Astrocyte (in vitro differentiated cells and primary cell): ENCODE data around the gene TGDS. TPM values are rescaled to one million over a fixed set of nuclear protein-coding genes. Genes with fewer than 3 reads are reported as not detected.
A peak's percentile ranks its signal among the peaks of the same experiment; 100 is the strongest.

Experiments
- DNase-seq: peaks from one replicate; pipeline ENCODE4 v3.0.0-alpha.2; 2010; ENCODE audit warnings: low read depth
- FAIRE-seq: peaks from 2 replicates; lab custom pipeline; 2011; peaks lifted over from hg19 to GRCh38; lab: Jason Lieb, UNC
- H2AFZ ChIP-seq: 2 replicates; pipeline ENCODE4 v1.6.0; 2012; ENCODE audit warnings: low read depth, low read length, inconsistent platforms
- H3K27ac ChIP-seq: 2 replicates; pipeline ENCODE4 v1.5.1; 2011; ENCODE audit warnings: low read depth, low read length, inconsistent platforms
- H3K27me3 ChIP-seq: 2 replicates; pipeline ENCODE4 v1.6.0; 2011; ENCODE audit warnings: low read length, inconsistent platforms; ENCODE audit not compliant: insufficient read depth
- H3K36me3 ChIP-seq: 2 replicates; pipeline ENCODE4 v1.5.1; 2011; ENCODE audit warnings: low read length, inconsistent platforms; ENCODE audit not compliant: insufficient read depth
- H3K4me1 ChIP-seq: 2 replicates; pipeline ENCODE4 v1.5.1; 2011; ENCODE audit warnings: low read length, inconsistent platforms; ENCODE audit not compliant: insufficient read depth
- H3K4me2 ChIP-seq: 2 replicates; pipeline ENCODE4 v1.6.0; 2012; ENCODE audit warnings: low read length, inconsistent platforms
- H3K4me3 ChIP-seq: 2 replicates; pipeline ENCODE4 v1.5.1; 2011; ENCODE audit warnings: low read depth, mild to moderate bottlenecking, low read length, inconsistent platforms; ENCODE audit not compliant: insufficient read depth
- H3K79me2 ChIP-seq: 2 replicates; pipeline ENCODE4 v1.6.0; 2012; ENCODE audit warnings: mild to moderate bottlenecking, low read length, inconsistent platforms; ENCODE audit not compliant: insufficient read depth
- H3K9ac ChIP-seq: 2 replicates; pipeline ENCODE4 v1.6.0; 2012; ENCODE audit warnings: mild to moderate bottlenecking, low read length, inconsistent platforms
- H3K9me3 ChIP-seq: 2 replicates; pipeline ENCODE4 v1.5.1; 2012; ENCODE audit warnings: low read depth, mild to moderate bottlenecking, low read length, inconsistent platforms; ENCODE audit not compliant: insufficient read depth
- H4K20me1 ChIP-seq: 2 replicates; pipeline ENCODE4 v1.6.0; 2012; ENCODE audit warnings: low read length, inconsistent platforms; ENCODE audit not compliant: insufficient read depth
- H3K27ac Mint-ChIP-seq: one replicate; pipeline ENCODE4 v1.8.0; 2021; ENCODE audit warnings: mild to moderate bottlenecking, mixed read lengths; ENCODE audit not compliant: unreplicated experiment
- H3K27me3 Mint-ChIP-seq: one replicate; pipeline ENCODE4 v1.8.0; 2021; ENCODE audit warnings: low read depth, mixed read lengths; ENCODE audit not compliant: unreplicated experiment
- H3K36me3 Mint-ChIP-seq: one replicate; pipeline ENCODE4 v1.8.0; 2021; ENCODE audit warnings: low read depth, mixed read lengths; ENCODE audit not compliant: unreplicated experiment
- H3K4me1 Mint-ChIP-seq: one replicate; pipeline ENCODE4 v1.8.0; 2021; ENCODE audit warnings: low read depth, mixed read lengths; ENCODE audit not compliant: unreplicated experiment
- H3K4me3 Mint-ChIP-seq: one replicate; pipeline ENCODE4 v1.8.0; 2021; ENCODE audit warnings: mild to moderate bottlenecking, moderate library complexity, mixed read lengths; ENCODE audit not compliant: unreplicated experiment
- H3K9me3 Mint-ChIP-seq: one replicate; pipeline ENCODE4 v1.8.0; 2021; ENCODE audit warnings: mild to moderate bottlenecking, mixed read lengths; ENCODE audit not compliant: unreplicated experiment
- CTCF ChIP-seq: IDR thresholded peaks from 2 replicates; pipeline ENCODE4 v1.5.1; 2011; ENCODE audit warnings: low read depth, mild to moderate bottlenecking, inconsistent platforms, low read length, moderate library complexity; ENCODE audit not compliant: insufficient read depth
- EZH2 ChIP-seq: IDR thresholded peaks from 2 replicates; pipeline ENCODE4 v1.6.1; 2012; ENCODE audit warnings: mild to moderate bottlenecking, low read length, inconsistent platforms; ENCODE audit not compliant: insufficient read depth
- total RNA-seq: library from RNA; stranded (reverse); gene quantifications from 2 replicates; pipeline ENCODE4 v1.2.1, GENCODE V29; 2021

The TGDS gene
- total RNA-seq, 1 donor from 2014 or later: 11.7 TPM

GRCh38 chr13:94607056-94607455 lies 11.1 kb upstream of the TGDS start:
- Histone ChIP-seq H3K4me3 (no peak overlapping the region), H3K9me3 (no peaks in the 10 kb centered on the region), H3K9ac (no peak overlapping the region), H2AFZ (no peak overlapping the region), H3K36me3 (peaks cover 30% of the 10 kb centered on the region), H3K27ac (no peak overlapping the region), H3K79me2 (peaks cover 56% of the 10 kb centered on the region), H4K20me1 (peaks cover 26% of the 10 kb centered on the region), H3K4me1 (peaks cover 3% of the 10 kb centered on the region), H3K27me3 (no peaks in the 10 kb centered on the region), H3K4me2 (no peak overlapping the region)
- no peak for TF ChIP-seq EZH2
- no peak for TF ChIP-seq CTCF
- Mint-ChIP-seq H3K27ac (no peak overlapping the region), H3K9me3 (no peaks in the 10 kb centered on the region), H3K27me3 (no peaks in the 10 kb centered on the region), H3K36me3 (peaks cover 15% of the 10 kb centered on the region), H3K4me1 (peaks cover 1% of the 10 kb centered on the region), H3K4me3 (no peak overlapping the region)
- DNase-seq: no peak
- no peak for FAIRE-seq

DNA sequence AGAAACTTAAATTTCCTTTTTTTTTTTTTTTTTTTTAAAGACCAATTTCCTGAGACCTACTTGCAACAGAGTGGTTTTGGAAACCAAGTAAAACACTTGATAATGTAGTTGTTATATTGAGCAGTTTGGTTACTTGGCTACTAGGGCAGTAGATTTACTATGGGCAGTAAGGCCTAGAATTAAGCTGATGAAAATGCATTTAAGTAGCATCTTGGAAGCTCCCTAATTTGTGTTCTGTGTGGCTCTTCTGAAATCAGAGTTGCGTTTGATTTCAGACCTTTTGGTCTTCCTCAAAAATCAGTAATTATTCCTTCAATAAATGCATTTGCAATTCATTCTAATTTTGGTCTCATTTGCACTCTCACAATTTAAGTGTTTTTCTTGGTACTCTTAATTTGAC lies 6.5 kb upstream of the TGDS start:
- no peak overlapping the region for H3K27ac Mint-ChIP-seq
- Histone ChIP-seq H2AFZ (peak overlapping the region; percentile 83), H3K36me3 (peaks cover 18% of the 10 kb centered on the region), H4K20me1 (peaks cover 8% of the 10 kb centered on the region), H3K9me3 (no peaks in the 10 kb centered on the region), H3K27me3 (no peaks in the 10 kb centered on the region), H3K4me3 (peak overlapping the region; percentile 91), H3K4me2 (peak overlapping the region; percentile 88), H3K27ac (peak overlapping the region; percentile 77), H3K79me2 (peaks cover 48% of the 10 kb centered on the region), H3K4me1 (peaks cover 3% of the 10 kb centered on the region), H3K9ac (peak overlapping the region; percentile 88)
- TF ChIP-seq EZH2 (no peak), CTCF (no peak)
- H3K36me3 Mint-ChIP-seq: peaks cover 7% of the 10 kb centered on the region
- FAIRE-seq (peak; percentile 71), DNase-seq (no peak)
- no peaks in the 10 kb centered on the region for H3K27me3 Mint-ChIP-seq
- peaks cover 1% of the 10 kb centered on the region for H3K4me1 Mint-ChIP-seq
- peak overlapping the region; percentile 91 for H3K4me3 Mint-ChIP-seq
- H3K9me3 Mint-ChIP-seq: peaks cover 4% of the 10 kb centered on the region
